Gastrocnemius medialis (tissue), 4 donors: ENCODE results near the gene GNG11. TPM values are rescaled to one million over a fixed set of nuclear protein-coding genes. Genes with fewer than 3 reads are reported as not detected.

Experiments used
- ATAC-seq, 2 donors: fragments of 150-250 bp; one replicate each; pipeline ENCODE4 v1.9.1; 2016
- DNase-seq, 2 donors: peaks; one replicate each; pipeline ENCODE4 v3.0.0-alpha.2; 2019
- H3K27ac ChIP-seq, 4 donors: fragments of 200-600 bp; sonication (generic); 1 replicate in 1 of 4; 2 replicates in 3 of 4; pipeline ENCODE4 v1.5.1; 2016 to 2018; ENCODE audit warnings: mild to moderate bottlenecking in 2 of 4, moderate library complexity in 1 of 4
- H3K27me3 ChIP-seq, 3 donors: fragments of 200-600 bp; sonication (generic) in 2 of 3; 1 replicate in 1 of 3; 2 replicates in 2 of 3; pipeline versions ENCODE4 v1.5.1 to v1.6.0; 2016 to 2019; ENCODE audit warnings: mild to moderate bottlenecking in 1 of 3, moderate library complexity in 1 of 3
- H3K36me3 ChIP-seq, 2 donors: fragments of 200-600 bp; sonication (generic) in 1 of 2; one replicate each; pipeline ENCODE4 v1.5.1; 2017 to 2018
- H3K4me1 ChIP-seq, 2 donors: fragments of 200-600 bp; sonication (generic) in 1 of 2; one replicate each; pipeline ENCODE4 v1.5.1; 2016 to 2017; ENCODE audit warnings: mild to moderate bottlenecking in 2 of 2
- H3K4me3 ChIP-seq, 4 donors: fragments of 200-600 bp; sonication (generic) in 3 of 4; 1 replicate in 1 of 4; 2 replicates in 3 of 4; pipeline ENCODE4 v1.5.1; 2016 to 2019; ENCODE audit warnings: mild to moderate bottlenecking in 2 of 4
- H3K9me3 ChIP-seq, 3 donors: fragments of 200-600 bp; sonication (generic) in 2 of 3; 1 replicate in 1 of 3; 2 replicates in 2 of 3; pipeline ENCODE4 v1.5.1; 2016 to 2019
- CTCF ChIP-seq, 5 experiments: fragments of 450-650 bp in 3 of 5; fragments of 200-600 bp in 2 of 5; sonication (generic) in 2 of 5; IDR thresholded peaks in 4 of 5; conservative IDR thresholded peaks in 1 of 5; 1 replicate in 4 of 5; 2 replicates in 1 of 5; pipeline ENCODE4 v1.5.1; 2016 to 2019; ENCODE audit warnings: antibody characterized with exemption in 5 of 5, mild to moderate bottlenecking in 3 of 5, moderate library complexity in 3 of 5
- POLR2A ChIP-seq, 2 donors: fragments of 450-650 bp; IDR thresholded peaks; one replicate each; pipeline ENCODE4 v1.6.1; 2017; ENCODE audit warnings: antibody characterized with exemption in 2 of 2, mild to moderate bottlenecking in 2 of 2, moderate library complexity in 2 of 2
- in situ Hi-C, 4 donors: fragments of 200-750 bp; cut with MboI; loops; one replicate each; pipeline versions ENCODE4 v1.15.0 to v1.8.0; 2017; ENCODE audit warnings: low sequenced_read_pairs in 4 of 4
- intact Hi-C: fragments of 100-400 bp; cut with DNase I; formaldehyde crosslinking; loops from one replicate; pipeline ENCODE4 v1.15.1; 2023; ENCODE audit warnings: low total_unique reads
- total RNA-seq, 4 donors: library from RNA; depleted of rRNA; stranded (reverse); fragments of >200 nt; gene quantifications; one replicate each; pipeline versions ENCODE4 v1.1.0 to v1.2.3, GENCODE V29; 2016

Gene GNG11
- total RNA-seq, 4 donors from 2014 or later, result 4.6 to 11.4 (median 6.9) TPM

- H3K4me1 ChIP-seq, result peaks cover 0 to 3% of the 10 kb centered on the region in 2 donors
- ATAC-seq, result no peak
- no peak for DNase-seq
- intact Hi-C loops, result no loop called here
- H3K27ac ChIP-seq, result no peak overlapping the region
- H3K27me3 ChIP-seq, result peaks cover 0 to 19% (median 0%) of the 10 kb centered on the region in 3 donors
- in situ Hi-C loops, result loop anchor here in 2 of 4 donors (25.0 kb wide), 1 partner anchor 198 kb away; no protein-coding TSS in a partner anchor
- no peak for TF ChIP-seq CTCF (IDR thresholded peaks at IDR 0.05 in 4 of 5, conservative IDR thresholded peaks at IDR 0.05 in 1 of 5)
- H3K36me3 ChIP-seq, result no peaks in the 10 kb centered on the region
- H3K4me3 ChIP-seq, result peak overlapping the region in 1 of 4 donors; percentile 58
- H3K9me3 ChIP-seq, result no peaks in the 10 kb centered on the region
These were observed 32.3 kb upstream of the GNG11 start for GRCh38 chr7:93889261-93889660.

DNA sequence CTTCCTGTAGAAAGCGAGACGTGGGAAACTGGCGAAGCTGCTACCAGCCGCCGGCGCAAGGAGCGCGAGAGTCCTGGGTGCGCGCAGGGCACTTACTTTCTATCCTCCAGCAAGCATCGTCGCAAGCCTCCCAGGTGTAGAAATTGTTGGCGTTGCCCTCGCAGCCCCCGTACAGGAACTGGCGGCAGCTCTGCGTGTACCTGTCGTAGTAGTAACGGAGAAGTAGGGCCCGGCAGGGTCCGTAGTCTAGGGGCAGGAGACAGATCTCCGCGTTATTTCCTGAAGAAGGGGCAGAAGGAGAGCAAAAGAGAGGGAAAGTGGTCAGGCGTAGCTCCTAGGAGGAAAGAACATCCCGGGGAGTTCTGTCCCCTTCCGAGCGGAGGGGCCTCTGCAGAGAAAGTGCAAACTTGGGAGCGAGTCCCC, 31.5 kb upstream of the GNG11 start:
- peaks cover 0 to 19% (median 0%) of the 10 kb centered on the region in 3 donors for H3K27me3 ChIP-seq
- TF ChIP-seq POLR2A (IDR thresholded peaks at IDR 0.05) (no peak), CTCF (IDR thresholded peaks at IDR 0.05 in 4 of 5, conservative IDR thresholded peaks at IDR 0.05 in 1 of 5) (no peak)
- intact Hi-C loops (no loop called here), in situ Hi-C loops (loop anchor here in 2 of 4 donors (25.0 kb wide), 1 partner anchor 197 kb away; no protein-coding TSS in a partner anchor)
- DNase-seq (no peak), ATAC-seq (peak in 1 of 2 donors; percentile 30)
- no peaks in the 10 kb centered on the region for H3K9me3 ChIP-seq
- H3K4me1 ChIP-seq, result peaks cover 0 to 3% of the 10 kb centered on the region in 2 donors
- peak overlapping the region in 1 of 4 donors; percentile 42 for H3K27ac ChIP-seq
- peak overlapping the region; percentile 36 to 58 (median 50) for H3K4me3 ChIP-seq
- H3K36me3 ChIP-seq, result no peaks in the 10 kb centered on the region

DNA sequence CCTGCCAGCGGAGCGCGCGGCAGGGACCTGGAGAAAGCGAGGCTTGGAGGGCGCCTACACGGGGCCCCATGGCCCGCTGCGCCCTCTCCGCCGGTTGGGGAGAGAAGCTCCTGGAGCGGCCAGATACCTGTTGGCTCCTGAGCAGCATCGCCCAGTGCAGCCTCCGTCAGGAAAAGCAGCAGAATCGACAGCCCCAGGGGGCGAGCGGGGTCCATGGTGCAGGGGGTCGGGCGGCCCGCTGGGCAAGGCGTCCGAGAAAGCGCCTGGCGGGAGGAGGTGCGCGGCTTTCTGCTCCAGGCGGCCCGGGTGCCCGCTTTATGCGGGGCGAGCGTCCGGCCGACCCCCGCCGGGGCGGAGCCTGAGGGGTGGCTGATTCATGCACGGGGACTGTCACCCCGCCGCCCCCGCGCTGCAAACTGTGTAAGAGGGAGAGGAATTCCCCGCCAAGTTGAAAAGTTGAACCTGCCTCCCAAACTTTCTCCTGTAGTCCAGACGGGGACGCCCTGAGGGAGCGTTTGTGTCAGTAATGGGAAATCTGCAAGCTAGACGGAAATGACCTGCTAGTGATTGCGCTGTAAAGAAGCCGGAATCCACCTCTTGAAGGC, 31.0 kb upstream of the GNG11 start, which contains the start of gene TFPI2:
Gene TFPI2 (minus strand): TSS at position 290 of the 605 bp plus-strand sequence. CDS start 75 bp downstream, at position 215.
- TF ChIP-seq CTCF (IDR thresholded peaks at IDR 0.05 in 4 of 5, conservative IDR thresholded peaks at IDR 0.05 in 1 of 5), result no peak
- peak in 1 of 2 donors; percentile 27 for TF ChIP-seq POLR2A (IDR thresholded peaks at IDR 0.05)
- H3K4me3 ChIP-seq, result peak within 1 kb of the TSS; percentile 36 to 58 (median 50)
- in situ Hi-C loops (loop anchor here in 2 of 4 donors (25.0 kb wide), 1 partner anchor 197 kb away; no protein-coding TSS in a partner anchor), intact Hi-C loops (no loop called here)
- H3K36me3 ChIP-seq, result no peaks in the 10 kb centered on the region
- ATAC-seq, result peak in 1 of 2 donors; percentile 30
- H3K4me1 ChIP-seq, result peaks cover 0 to 3% of the 10 kb centered on the region in 2 donors
- DNase-seq, result no peak
- H3K9me3 ChIP-seq, result no peaks in the 10 kb centered on the region
- H3K27me3 ChIP-seq, result peaks cover 0 to 19% (median 0%) of the 10 kb centered on the region in 3 donors
- H3K27ac ChIP-seq, result peak within 1 kb of the TSS in 3 of 4 donors; percentile 7 to 42 (median 30)

DNA sequence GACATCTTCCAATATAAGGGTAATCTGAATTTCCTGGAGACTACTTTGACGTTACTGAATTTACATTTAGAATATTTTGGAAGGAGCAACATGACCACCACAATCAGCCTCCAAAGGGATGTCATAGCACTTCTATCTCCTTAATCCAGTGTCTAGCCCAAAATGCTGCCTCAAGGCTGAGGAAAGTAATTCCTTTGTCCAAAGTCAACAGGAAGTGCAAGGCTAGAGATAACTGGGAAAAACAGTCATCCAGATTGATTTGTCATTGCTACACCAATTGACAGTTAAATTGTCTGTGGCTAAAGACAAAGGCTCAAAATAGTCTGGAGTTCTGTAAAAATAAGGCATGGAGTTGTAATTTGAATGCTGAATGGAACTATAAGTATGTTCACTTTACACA, 27.1 kb upstream of the GNG11 start:
- TF ChIP-seq POLR2A (IDR thresholded peaks at IDR 0.05), result no peak
- TF ChIP-seq CTCF (IDR thresholded peaks at IDR 0.05 in 4 of 5, conservative IDR thresholded peaks at IDR 0.05 in 1 of 5), result no peak
- H3K27ac ChIP-seq, result no peak overlapping the region

More for the DNA sequence above, 27.1 kb upstream of the GNG11 start:
- H3K9me3 ChIP-seq, result no peaks in the 10 kb centered on the region
- peaks cover 0 to 15% (median 0%) of the 10 kb centered on the region in 3 donors for H3K27me3 ChIP-seq
- H3K36me3 ChIP-seq, result no peaks in the 10 kb centered on the region
- intact Hi-C loops (no loop called here), in situ Hi-C loops (loop anchor here in 2 of 4 donors (25.0 kb wide), 1 partner anchor 193 kb away; no protein-coding TSS in a partner anchor)
- no peak for DNase-seq
- H3K4me3 ChIP-seq, result no peak overlapping the region
- H3K4me1 ChIP-seq, result peaks cover 0 to 3% of the 10 kb centered on the region in 2 donors
- no peak for ATAC-seq
